Renal pelvis (tissue), 12 donors: ENCODE data around the gene ZNF141. TPM values are rescaled to one million over a fixed set of nuclear protein-coding genes. Genes with fewer than 3 reads are reported as not detected.
"Not testable (repeated sequence)": the region's sequence is repeated elsewhere in the genome, so short reads cannot be mapped to it uniquely, and the experiment has no call there.

ENCODE experiments used
- DNase-seq: peaks from one replicate; pipeline ENCODE4 v3.0.0-alpha.2; 2013
- long read RNA-seq, 16 experiments: transcript quantifications; one replicate each; lab custom pipeline, GENCODE V29; 2026
- polyA plus RNA-seq, 3 donors: library from polyadenylated mRNA; unstranded; fragments of 120-200 nt; gene quantifications; one replicate each; pipeline ENCODE4 v1.2.1, GENCODE V29; 2013; ENCODE audit not compliant: insufficient read length in 3 of 3

ZNF141 gene
- polyA plus RNA-seq = 10 to 100 TPM; 23.7 to 46.5 (median 40.6) TPM
- long read RNA-seq, donor 1, partial matches to known transcripts = 0 of 2 reads
- long read RNA-seq, donor 1, other reads (novel, unspliced or antisense) = 0 of 2 reads
- long read RNA-seq, donor 2, partial matches to known transcripts = 0 of 2 reads
- long read RNA-seq, donor 2, other reads (novel, unspliced or antisense) = 0 of 2 reads
- long read RNA-seq, donor 3, partial matches to known transcripts = 0 of 4 reads
- long read RNA-seq, donor 3, other reads (novel, unspliced or antisense) = 0 of 4 reads
- long read RNA-seq, donor 4, partial matches to known transcripts = 7 of 15 reads
- long read RNA-seq, donor 4, other reads (novel, unspliced or antisense) = 6 of 15 reads
- long read RNA-seq, donor 5, partial matches to known transcripts = 0 of 4 reads
- long read RNA-seq, donor 5, other reads (novel, unspliced or antisense) = 0 of 4 reads
- long read RNA-seq, donor 6, transcript ZNF141-201 (4 exons, 2,970 nt) = major isoform, 6 of 20 reads
- long read RNA-seq, donor 6, partial matches to known transcripts = 13 of 20 reads
- long read RNA-seq, donor 6, other reads (novel, unspliced or antisense) = 0 of 20 reads
- long read RNA-seq, donor 7, transcript ZNF141-201 (4 exons, 2,970 nt) = major isoform, 6 of 7 reads
- long read RNA-seq, donor 7, partial matches to known transcripts = 0 of 7 reads
- long read RNA-seq, donor 7, other reads (novel, unspliced or antisense) = 0 of 7 reads
- long read RNA-seq, donor 8, partial matches to known transcripts = 0 of 1 reads
- long read RNA-seq, donor 8, other reads (novel, unspliced or antisense) = 0 of 1 reads
- long read RNA-seq, donor 9, partial matches to known transcripts = 0 of 5 reads
- long read RNA-seq, donor 9, other reads (novel, unspliced or antisense) = 0 of 5 reads
- long read RNA-seq, donor 10, partial matches to known transcripts = 0 of 6 reads
- long read RNA-seq, donor 10, other reads (novel, unspliced or antisense) = 0 of 6 reads
- long read RNA-seq, donor 11, partial matches to known transcripts = 0 of 3 reads
- long read RNA-seq, donor 11, other reads (novel, unspliced or antisense) = 0 of 3 reads
- long read RNA-seq, donor 12, transcript ZNF141-201 (4 exons, 2,970 nt) = major isoform, 7 of 20 reads
- long read RNA-seq, donor 12, partial matches to known transcripts = 13 of 20 reads
- long read RNA-seq, donor 12, other reads (novel, unspliced or antisense) = 0 of 20 reads
- long read RNA-seq, donor 13, partial matches to known transcripts = 0 of 3 reads
- long read RNA-seq, donor 13, other reads (novel, unspliced or antisense) = 0 of 3 reads
- long read RNA-seq, donor 14 = 0 reads
- long read RNA-seq, donor 15, transcript ZNF141-201 (4 exons, 2,970 nt) = major isoform, 7 of 8 reads
- long read RNA-seq, donor 15, partial matches to known transcripts = 0 of 8 reads
- long read RNA-seq, donor 15, other reads (novel, unspliced or antisense) = 0 of 8 reads
- long read RNA-seq, donor 16, transcript ZNF141-201 (4 exons, 2,970 nt) = major isoform, 7 of 9 reads
- long read RNA-seq, donor 16, partial matches to known transcripts = 0 of 9 reads
- long read RNA-seq, donor 16, other reads (novel, unspliced or antisense) = 0 of 9 reads

GRCh38 chr4:337143-337931, at the start of gene ZNF141:
TSS of gene ZNF141 (plus strand) at chr4:337814. CDS start at chr4:337984, 170 bp downstream.
- DNase-seq = peak; percentile 99

DNA sequence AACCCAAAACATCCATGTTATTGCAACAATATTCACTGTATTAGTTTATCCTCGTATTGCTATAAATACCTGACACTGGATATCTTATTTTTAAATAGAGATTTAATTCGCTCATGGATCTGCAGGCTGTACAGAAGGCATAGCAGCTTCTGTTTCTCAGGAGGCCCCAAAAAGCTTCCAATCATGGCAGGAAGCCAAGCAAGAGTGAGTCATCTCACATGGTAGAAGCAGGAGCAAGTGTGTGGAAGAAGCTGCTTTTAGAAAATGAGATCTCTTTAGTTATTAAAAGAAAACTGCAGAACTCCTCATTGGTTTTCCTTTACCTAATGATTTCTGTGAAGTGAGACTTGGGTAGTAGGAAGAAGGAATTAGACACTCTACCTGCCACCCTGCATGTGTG, 48.7 kb upstream of the ZNF141 start:
- no peak for DNase-seq

- DNase-seq = no peak
Observed at GRCh38 chr4:294732-295131, 42.9 kb upstream of the ZNF141 start.

- DNase-seq = no peak
Observed at GRCh38 chr4:302381-302780, 35.2 kb upstream of the ZNF141 start.

GRCh38 chr4:304516-304915, 33.1 kb upstream of the ZNF141 start:
- DNase-seq = not testable (repeated sequence)

- DNase-seq = peak; percentile 85
Observed at GRCh38 chr4:304969-305680, 32.5 kb upstream of the ZNF141 start, which contains the start of gene ZNF732. TSS of gene ZNF732 (minus strand) at chr4:305474. CDS start at chr4:305310, 164 bp downstream.

GRCh38 chr4:306551-306961, 31.1 kb upstream of the ZNF141 start:
- DNase-seq = no peak

- DNase-seq = no peak
Observed at GRCh38 chr4:309807-310206, 27.8 kb upstream of the ZNF141 start.

DNA sequence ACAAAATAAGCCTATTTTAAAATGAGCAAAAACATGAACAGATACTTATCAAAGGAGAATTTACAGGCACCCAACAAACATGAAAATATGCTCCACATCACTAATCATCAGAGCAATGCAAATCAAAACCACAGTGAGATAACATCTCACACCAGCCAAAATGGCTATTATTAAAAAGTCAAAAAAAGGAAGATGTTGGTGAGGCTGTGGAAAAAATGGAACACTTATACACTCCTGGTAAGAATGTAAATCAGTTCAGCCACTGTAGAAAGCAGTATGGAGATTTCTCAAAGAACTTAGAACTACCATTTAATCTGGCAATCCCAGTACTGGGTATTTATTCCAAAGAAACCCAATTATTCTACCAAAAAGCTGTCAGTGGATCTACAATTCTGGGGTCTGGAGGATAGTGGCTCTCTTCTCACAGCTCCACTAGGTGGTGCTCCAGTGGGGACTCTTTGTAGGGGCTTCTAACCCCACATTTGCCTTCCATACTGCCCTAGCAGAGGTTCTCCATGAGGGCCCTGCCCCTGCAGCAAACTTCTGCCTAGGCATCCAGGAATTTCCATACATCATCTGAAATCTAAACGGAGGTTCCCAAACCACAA, 23.2 kb upstream of the ZNF141 start:
- no peak for DNase-seq

DNA sequence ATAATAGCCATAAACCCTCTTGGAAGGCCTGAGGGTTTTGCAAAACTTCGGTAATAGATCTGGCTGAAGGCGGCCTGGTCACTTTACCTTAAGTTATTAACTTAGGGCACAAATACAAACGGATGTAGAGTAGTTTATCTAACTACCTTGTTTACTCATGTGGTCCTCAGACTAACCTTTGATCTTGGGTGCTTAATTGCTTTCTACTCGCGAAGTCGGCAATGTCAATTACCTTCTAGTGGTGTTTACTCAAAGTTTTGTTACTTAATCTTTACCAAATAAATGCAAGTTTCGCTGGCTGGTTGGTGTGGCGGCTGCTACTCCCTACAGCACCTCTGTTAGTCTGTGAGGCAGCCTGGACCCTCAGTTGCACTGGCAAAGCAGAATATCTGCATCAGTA, 8.9 kb upstream of the ZNF141 start:
- DNase-seq = no peak

DNA sequence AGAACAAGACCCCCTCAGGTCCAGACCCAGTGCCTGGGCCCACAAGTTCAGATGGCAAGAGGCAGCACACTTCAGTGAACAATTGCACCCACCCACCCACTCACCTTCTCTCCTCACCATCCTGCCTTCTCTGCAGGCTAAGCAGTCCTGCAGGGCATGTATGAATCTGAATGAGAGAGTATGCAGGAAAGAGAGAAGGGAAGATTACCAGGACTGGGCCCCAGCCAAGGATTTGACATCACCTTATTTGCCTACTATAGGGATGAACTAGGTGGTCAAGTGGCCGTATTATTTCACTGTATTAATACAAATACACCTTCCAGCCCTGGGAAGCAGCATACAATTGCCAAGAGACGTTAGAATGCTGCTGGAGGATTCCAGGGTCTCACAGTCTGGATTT, 2.1 kb upstream of the ZNF141 start:
- DNase-seq = no peak

DNA sequence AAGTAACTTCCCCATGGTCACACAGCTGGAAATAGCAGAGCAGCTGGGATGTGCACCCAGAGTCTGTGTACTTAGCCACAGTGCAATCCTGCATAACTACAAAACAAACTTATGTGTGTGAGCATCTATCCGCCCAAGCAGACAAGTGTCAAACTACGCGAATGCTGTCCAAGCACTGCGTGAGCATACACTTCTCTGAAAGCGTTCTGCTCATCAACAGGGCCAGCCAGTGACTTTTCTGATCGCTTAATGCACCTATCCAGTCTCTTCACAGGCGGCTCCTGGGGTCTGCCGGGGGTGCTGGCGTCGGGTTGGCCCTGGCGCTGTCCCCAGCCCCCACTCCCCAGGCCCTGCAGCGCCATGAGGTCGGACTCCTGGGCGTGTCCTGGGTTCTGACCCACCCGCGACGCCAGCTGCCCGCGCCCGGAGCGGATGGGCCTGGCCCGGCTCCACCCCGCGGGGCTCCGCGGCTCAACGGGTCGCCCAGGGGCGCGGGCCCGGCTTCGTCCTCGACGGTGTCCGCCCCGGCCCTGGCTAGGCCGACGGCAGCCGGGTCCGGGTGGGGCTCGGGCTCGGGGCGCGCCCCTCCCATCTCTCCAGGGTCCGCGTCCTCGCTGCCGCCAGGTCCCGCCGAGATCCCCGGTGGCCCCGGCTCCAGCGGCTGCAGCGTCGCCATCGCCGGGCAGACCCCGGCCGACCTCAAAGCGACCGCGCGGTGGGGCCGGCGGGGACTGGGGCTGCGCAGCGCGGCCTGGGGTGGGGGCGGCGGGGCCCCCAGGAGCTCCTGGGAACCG, 1.3 kb upstream of the ZNF141 start:
- DNase-seq = no peak

DNA sequence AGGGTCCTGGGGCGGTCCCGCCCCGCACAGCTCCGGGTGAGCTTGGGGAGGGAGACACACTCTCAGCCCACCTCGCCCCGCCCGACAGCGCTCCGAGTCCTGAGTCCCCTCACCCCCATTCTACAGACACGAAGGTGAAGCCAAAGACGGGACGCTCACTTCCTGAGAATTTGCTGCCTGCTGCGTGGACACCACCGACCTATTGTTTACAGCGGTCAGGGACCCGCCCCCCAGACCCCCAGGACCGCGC, 796 bp upstream of the ZNF141 start:
- peak; percentile 35 for DNase-seq

DNA sequence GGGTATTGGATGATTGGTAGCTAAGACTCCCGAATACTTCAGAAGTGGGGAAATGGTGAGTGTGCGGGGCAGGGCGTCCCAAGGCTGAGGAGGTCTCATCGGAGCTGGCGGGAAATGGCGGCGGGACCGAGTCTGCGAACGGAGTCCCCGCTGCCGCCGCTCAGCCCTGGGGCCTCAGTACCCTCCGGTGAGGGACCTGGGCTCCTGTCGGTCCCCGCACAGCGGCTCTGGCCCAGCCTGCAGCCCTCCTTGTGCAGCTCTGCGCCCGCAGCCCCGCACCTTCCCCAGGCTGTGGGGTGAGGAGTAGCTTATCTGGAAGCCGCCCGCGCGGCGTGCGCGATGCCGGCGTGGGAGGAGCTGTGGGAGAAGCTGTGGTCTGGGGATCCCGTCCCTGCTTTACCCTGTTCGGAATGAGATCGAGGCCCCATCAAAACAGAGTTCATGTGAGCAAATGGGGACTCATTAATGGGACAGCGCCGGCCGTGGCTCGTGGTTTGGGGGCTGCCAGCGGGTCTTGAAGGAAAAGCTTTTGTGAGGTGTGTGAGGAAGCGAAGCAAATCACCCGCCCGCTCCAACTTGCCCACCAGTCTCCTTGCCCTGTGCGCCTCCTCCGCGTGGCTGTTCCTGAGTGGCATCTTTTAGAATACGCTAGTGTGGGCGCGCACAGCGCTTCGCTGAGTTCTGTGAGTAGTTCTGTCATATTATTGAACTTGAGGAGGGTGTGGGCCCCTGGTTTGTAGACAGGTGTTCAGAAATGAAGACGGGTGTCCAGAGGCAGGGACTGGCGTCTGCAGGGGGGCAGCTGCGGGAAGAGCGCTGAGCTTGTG, 531 bp downstream of the ZNF141 start:
- peak; percentile 40 for DNase-seq

DNA sequence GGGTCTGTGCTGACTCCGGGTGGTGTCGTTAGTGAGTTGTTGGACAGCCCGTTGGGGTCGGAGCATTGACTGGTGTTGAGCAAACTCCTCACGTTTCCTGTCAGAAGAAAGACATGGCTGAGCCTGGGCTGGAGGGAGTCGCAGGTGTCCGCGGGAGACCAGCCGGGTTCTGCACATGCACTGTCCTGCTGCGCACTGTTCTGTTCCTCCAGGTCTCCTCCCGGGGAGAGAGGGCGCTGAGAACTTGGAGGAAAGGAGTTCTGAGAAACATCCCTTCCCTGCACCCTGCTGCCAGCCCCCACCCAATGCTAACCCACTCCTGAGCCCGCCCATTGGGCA, 1.1 kb downstream of the ZNF141 start:
- no peak for DNase-seq

DNA sequence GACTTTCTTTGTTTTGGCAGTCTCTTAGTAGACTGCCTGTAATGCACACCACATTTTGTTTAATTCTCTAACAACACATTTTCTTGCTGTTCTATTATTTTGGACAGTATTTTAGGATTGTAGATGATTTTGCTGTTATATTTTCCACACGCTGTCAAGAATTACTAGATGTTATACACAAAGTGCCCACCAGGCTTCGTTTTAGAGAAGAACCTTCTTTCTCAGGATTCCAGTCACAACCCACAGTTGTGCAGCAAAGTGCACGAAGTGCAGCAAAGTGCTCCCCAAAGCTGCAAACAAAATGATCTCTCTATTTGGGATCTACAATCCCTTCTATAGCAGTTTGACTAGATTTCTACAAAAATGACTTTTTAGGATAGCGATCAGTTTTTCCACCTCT, 2.4 kb downstream of the ZNF141 start:
- no peak for DNase-seq

GRCh38 chr4:373062-373839, 35.6 kb downstream of the ZNF141 start:
- no peak for DNase-seq
